ENCODE measurements around the gene HMOX2.

The HMOX2 gene

DNA sequence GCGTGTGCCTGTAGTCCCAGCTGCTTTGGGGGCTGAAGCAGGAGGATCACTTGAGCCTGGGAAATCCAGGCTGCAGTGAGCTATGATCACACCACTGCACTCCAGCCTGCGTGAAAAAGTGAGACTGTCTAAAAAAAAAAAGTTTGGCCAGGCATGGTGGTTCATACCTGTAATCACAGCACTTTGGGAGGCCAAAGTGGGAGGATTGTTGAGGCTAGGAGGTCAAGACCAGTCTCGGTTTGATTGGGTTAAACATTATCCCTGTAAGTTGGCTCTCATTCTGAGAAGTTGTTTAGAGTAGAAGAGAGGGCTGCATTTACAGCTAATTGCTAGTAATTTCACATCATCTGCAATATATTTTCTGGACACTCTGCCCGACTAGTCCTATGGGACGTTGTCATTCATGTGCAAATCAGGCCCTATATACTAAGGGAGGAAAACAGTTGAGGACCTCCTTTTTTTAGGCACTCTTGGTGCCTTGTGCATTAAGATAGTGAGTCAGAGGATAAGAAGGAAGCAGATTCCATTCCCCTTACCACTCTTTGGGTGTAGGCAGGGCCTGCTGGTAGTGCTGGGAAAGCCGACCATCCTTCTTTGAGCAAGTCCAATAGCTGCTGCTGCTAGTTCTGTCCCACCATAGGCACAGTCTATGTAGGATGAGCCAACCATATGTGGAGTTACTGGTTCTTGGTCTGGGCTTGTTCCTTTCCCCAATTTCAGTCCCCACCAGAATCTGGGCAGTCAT is 18.7 kb downstream of the HMOX2 start:
- DNase-seq, result no peak
- H3K27ac ChIP-seq (ENCODE audit: low read length), result no peak overlapping the region
- peaks cover under 1% of the 10 kb centered on the region; the same call in 1 of the 2 replicates for H3K4me1 ChIP-seq (ENCODE audit: insufficient read depth, low read length)
- peaks cover 24% of the 10 kb centered on the region; the same call in 1 of the 2 replicates for H4K20me1 ChIP-seq (ENCODE audit: insufficient read depth, low read length)
- H3K27me3 ChIP-seq (ENCODE audit: insufficient read depth, low read length, poor library complexity), result no peaks in the 10 kb centered on the region
- no peak for TF ChIP-seq EZH2 (IDR thresholded peaks at IDR 0.05; ENCODE audit: borderline replicate concordance, low read depth, low read length, severe bottlenecking)
- TF ChIP-seq, protein P1, sequence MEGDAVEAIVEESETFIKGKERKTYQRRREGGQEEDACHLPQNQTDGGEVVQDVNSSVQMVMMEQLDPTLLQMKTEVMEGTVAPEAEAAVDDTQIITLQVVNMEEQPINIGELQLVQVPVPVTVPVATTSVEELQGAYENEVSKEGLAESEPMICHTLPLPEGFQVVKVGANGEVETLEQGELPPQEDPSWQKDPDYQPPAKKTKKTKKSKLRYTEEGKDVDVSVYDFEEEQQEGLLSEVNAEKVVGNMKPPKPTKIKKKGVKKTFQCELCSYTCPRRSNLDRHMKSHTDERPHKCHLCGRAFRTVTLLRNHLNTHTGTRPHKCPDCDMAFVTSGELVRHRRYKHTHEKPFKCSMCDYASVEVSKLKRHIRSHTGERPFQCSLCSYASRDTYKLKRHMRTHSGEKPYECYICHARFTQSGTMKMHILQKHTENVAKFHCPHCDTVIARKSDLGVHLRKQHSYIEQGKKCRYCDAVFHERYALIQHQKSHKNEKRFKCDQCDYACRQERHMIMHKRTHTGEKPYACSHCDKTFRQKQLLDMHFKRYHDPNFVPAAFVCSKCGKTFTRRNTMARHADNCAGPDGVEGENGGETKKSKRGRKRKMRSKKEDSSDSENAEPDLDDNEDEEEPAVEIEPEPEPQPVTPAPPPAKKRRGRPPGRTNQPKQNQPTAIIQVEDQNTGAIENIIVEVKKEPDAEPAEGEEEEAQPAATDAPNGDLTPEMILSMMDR (IDR thresholded peaks at IDR 0.05; ENCODE audit: borderline replicate concordance, extremely low read depth, low read length, poor library complexity, severe bottlenecking), result no peak
- no peaks in the 10 kb centered on the region for H3K9me3 ChIP-seq (ENCODE audit: insufficient read depth, low read length, severe bottlenecking)
- H3K36me3 ChIP-seq (ENCODE audit: insufficient read depth, low read length), result peaks cover 12% of the 10 kb centered on the region
- ATAC-seq (ENCODE audit: insufficient read depth, low read depth), result no peak
- no peak overlapping the region for H3K9ac ChIP-seq (ENCODE audit: low read depth, low read length)
- H2AFZ ChIP-seq (ENCODE audit: low read depth, low read length), result no peak overlapping the region
- H3K4me3 ChIP-seq (ENCODE audit: low read depth in 1 of 2, low read length in 2 of 2), result no peak overlapping the region
- H3K79me2 ChIP-seq (ENCODE audit: insufficient read depth, low read length), result peaks cover 35% of the 10 kb centered on the region
- H3K4me2 ChIP-seq (ENCODE audit: insufficient read depth, low read length), result no peak overlapping the region

DNA sequence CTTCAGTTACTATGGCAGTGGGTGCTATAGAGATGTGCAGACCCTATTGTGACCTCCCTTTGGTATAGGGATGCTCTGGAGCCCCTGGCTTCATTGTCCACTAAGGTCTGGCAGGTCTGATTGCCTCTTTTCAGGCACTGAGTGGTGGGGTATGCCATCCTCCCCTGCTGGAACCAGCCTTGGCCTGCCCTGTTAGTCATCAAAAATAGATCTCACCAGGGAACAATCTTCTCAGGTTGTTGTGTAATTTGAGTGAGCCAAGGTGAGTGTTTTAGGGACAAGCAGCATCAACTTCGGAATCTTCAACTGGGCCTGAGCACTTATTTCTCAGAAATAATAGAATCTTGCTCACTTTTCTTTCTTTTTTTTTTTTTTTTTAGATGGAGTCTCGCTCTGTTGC is 19.6 kb downstream of the HMOX2 start:
- peaks cover 27% of the 10 kb centered on the region for H3K79me2 ChIP-seq (ENCODE audit: insufficient read depth, low read length)
- H3K4me2 ChIP-seq (ENCODE audit: insufficient read depth, low read length), result no peak overlapping the region

DNA sequence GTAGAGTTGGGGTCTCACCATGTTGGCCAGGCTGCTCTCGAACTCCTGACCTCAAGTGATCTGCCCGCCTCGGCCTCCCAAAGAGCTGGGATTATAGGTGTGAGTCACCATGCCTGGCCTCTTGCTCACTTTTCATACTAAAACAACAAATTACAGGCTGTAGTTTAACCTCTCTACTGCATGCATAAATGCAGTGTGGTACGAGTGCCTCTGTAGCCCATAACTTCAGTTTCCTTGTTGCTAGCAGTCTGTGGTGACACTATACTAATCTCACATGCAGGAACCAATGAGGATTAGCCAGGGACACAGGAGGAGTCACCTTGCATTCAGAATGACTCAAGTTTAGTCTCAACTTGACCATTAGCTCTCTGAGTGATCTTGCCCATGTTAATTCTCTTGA is 20.1 kb downstream of the HMOX2 start:
- H3K79me2 ChIP-seq (ENCODE audit: insufficient read depth, low read length), result peaks cover 21% of the 10 kb centered on the region
- no peak overlapping the region for H3K27ac ChIP-seq (ENCODE audit: low read length)

More for the DNA sequence above, 19.6 kb downstream of the HMOX2 start:
- no peak for DNase-seq
- H4K20me1 ChIP-seq (ENCODE audit: insufficient read depth, low read length), result peaks cover 27% of the 10 kb centered on the region; the same call in 1 of the 2 replicates
- H3K4me1 ChIP-seq (ENCODE audit: insufficient read depth, low read length), result no peaks in the 10 kb centered on the region
- peaks cover 8% of the 10 kb centered on the region; the same call in 1 of the 2 replicates for H3K36me3 ChIP-seq (ENCODE audit: insufficient read depth, low read length)
- H2AFZ ChIP-seq (ENCODE audit: low read depth, low read length), result no peak overlapping the region
- no peak overlapping the region for H3K27ac ChIP-seq (ENCODE audit: low read length)
- H3K9ac ChIP-seq (ENCODE audit: low read depth, low read length), result no peak overlapping the region
- no peak overlapping the region for H3K4me3 ChIP-seq (ENCODE audit: low read depth in 1 of 2, low read length in 2 of 2)
- no peak for ATAC-seq (ENCODE audit: insufficient read depth, low read depth)
- H3K27me3 ChIP-seq (ENCODE audit: insufficient read depth, low read length, poor library complexity), result no peaks in the 10 kb centered on the region
- TF ChIP-seq EZH2 (IDR thresholded peaks at IDR 0.05; ENCODE audit: borderline replicate concordance, low read depth, low read length, severe bottlenecking), result no peak
- TF ChIP-seq, protein P1 (IDR thresholded peaks at IDR 0.05; ENCODE audit: borderline replicate concordance, extremely low read depth, low read length, poor library complexity, severe bottlenecking), result no peak
- no peaks in the 10 kb centered on the region for H3K9me3 ChIP-seq (ENCODE audit: insufficient read depth, low read length, severe bottlenecking)

More for the DNA sequence above, 20.1 kb downstream of the HMOX2 start:
- Histone ChIP-seq H4K20me1 (ENCODE audit: insufficient read depth, low read length) (peaks cover 25% of the 10 kb centered on the region; the same call in 1 of the 2 replicates), H2AFZ (ENCODE audit: low read depth, low read length) (no peak overlapping the region), H3K36me3 (ENCODE audit: insufficient read depth, low read length) (peaks cover 8% of the 10 kb centered on the region; the same call in 1 of the 2 replicates), H3K4me1 (ENCODE audit: insufficient read depth, low read length) (no peaks in the 10 kb centered on the region), H3K9me3 (ENCODE audit: insufficient read depth, low read length, severe bottlenecking) (no peaks in the 10 kb centered on the region), H3K9ac (ENCODE audit: low read depth, low read length) (no peak overlapping the region), H3K4me3 (ENCODE audit: low read depth in 1 of 2, low read length in 2 of 2) (no peak overlapping the region), H3K27me3 (ENCODE audit: insufficient read depth, low read length, poor library complexity) (no peaks in the 10 kb centered on the region), H3K4me2 (ENCODE audit: insufficient read depth, low read length) (no peak overlapping the region)
- ATAC-seq (ENCODE audit: insufficient read depth, low read depth), result no peak
- TF ChIP-seq, protein P1 (IDR thresholded peaks at IDR 0.05; ENCODE audit: borderline replicate concordance, extremely low read depth, low read length, poor library complexity, severe bottlenecking), result no peak
- TF ChIP-seq EZH2 (IDR thresholded peaks at IDR 0.05; ENCODE audit: borderline replicate concordance, low read depth, low read length, severe bottlenecking), result no peak
- DNase-seq, result no peak

All from DND-41 (cell line).